ENCODE data around the gene HMCN2.
"Not testable (repeated sequence)": the region's sequence is repeated elsewhere in the genome, so short reads cannot be mapped to it uniquely, and the experiment has no call there.

HMCN2 gene

DNA sequence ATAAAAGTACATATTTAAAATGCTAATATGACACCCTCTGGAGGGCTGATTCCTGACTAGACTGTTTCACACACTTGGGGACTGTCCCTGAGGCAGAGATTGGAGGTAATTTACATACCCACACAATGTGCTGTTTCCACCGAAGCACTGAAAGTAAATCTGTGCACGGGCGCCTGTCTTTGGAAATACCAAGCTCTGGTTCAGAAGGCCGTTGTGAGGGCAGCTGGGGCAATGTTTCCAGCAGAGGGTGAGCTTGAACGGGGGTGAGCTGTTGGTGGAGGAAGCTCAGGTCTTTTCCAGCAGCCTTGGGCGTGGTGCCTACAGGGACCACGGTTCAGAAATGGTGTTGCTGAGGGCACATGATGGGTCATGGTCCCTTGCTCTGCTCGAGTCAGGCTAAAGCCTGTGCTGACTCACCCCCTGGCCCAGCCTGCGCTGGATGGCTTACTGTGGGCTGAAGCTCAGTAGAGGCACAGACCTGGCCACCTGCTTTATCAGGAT lies 25.8 kb upstream of the HMCN2 start:
- peak; percentile 18 for DNase-seq

DNA sequence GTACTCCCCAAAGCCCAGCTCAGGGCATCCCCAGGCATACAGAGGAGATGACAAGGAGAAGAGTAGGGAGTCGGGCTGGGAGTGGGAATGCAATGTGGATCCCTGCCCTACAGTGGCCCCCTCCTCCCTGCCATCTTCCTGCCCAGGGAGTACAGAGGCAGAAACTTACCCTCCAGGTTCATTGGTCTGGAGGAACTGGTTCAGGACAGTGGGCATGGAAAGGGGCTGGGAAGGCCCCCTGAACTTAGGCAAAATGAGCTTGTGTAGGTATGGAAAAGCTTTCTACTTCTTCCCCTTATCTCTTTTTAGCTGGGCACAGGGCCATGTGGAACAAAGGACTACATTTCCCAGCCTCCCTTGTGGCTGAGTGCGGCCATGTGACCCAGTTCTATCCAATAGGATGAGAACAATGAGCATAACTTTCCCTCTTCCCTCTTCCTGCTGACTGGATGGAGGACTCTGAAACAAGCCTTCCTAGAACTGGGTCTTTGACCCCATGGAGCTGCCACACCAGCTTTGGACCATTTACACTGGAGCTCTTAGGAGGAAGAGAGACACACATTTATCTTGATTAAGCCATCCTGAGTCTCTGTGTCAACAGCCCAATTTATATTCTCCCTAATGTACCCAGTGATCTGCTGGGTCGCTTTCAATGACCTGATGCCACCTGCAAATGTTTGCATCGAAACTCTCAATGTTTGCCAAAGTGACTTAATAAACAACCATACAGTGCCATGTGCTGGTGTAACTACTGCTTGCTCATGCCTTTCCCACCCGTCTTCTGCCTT lies 25.0 kb upstream of the HMCN2 start:
- peak; percentile 26 for DNase-seq

DNA sequence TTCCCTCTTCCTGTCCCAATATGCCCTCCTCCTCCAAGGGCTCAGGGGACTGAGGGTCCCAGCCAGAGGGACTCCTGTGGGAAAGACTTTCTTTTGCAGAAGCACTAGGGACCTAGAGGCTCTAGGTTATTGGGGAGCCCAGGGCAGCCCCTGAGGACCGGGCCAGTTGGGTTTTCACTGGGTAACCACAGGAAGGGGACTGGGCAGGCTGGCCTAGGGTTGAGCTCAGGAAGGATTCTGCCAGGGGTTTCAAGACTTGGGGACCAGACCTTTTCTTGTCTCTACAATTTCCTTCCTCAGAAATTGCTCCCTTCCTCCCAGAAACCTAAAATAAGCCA lies 24.4 kb upstream of the HMCN2 start:
- no peak for DNase-seq

DNA sequence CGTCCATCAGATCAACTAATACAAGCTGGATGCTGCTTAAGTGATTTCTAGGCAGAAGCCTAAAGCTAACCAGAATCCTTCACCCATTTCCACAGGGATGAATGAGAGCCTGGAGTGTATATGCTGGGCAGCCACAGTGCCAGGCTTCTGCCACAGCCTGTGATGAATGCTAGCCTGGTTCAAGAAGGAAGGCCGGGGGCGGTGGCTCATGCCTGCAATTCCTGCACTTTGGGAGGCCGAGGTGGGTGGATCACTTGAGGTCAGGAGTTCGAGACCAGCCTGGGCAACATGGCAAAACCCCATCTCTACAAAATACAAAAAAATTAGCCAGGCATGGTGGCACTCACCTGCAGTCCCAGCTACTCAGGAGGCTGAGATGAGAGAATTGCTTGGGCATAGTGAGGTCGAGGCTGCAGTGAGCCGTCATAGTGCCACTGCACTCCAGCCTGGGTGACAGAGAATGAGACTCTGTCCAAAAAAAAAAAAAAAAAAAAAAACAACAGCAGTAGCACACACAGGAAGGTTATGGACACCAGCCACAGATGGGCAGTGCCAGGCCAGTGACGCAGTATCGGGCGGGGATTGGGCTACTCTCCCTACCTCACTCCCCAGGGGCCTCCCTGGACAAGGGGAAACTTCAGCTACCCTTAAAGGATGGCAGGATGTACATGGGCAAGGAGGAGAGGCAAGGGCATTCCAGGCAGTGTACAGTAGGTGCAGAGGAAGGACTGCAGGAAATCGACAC lies 23.1 kb upstream of the HMCN2 start:
- DNase-seq: no peak

DNA sequence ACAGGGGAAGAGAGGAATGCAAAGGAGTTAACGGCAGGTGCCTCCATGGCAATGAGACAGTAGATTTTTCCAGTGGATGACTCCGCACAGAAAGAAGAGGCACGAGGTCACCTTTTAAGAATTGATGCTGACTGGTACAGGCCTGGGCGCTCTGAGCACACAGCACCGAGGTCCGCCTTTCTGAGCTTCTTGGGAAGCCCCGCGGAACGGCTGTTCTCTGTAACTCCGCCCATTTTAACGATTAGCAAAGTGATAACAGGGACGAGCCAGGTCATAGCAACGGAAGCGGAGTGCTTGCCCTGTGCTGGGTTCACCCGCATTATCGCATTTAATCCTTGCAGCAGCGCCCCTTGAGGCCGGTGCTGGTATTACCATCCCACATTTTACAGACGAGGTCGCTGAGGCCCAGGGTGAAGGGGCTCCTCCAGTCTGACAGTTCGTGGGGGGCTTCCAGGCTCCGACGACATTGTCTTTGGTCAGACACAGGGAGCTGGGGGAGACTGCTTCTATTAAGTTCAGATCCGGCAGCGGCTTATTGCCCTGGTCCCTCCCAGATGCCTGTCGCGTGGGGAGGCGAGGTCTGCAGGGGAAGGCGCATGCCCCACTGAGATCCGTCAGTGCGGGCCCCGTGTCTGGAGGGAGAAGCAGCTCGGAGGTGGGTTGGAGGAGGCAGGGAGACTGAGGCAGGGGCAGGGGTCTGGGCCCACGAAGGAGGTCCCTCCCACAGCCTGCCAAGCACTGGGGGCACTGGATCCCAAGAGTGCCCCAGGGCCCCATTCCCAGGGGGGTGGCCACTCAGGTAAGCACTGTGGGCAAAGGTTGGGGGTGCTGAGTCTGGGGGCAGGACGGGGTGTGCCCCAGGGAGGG lies 22.3 kb upstream of the HMCN2 start:
- peak; percentile 43 for DNase-seq

DNA sequence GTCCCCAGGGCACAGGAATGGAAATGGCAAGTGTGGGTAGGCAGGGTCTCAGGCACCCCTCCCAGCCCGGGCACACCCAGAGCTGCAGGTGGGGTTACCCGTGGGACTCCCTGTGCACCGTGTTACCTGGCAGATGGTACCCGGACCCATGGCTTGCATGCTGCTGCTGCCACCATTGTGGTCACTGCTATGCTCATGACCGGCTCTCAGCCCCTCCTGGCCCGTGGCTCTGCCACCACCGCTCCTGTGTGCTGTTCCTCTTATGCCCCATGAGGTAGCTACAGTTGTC lies 21.7 kb upstream of the HMCN2 start:
- DNase-seq: no peak

DNA sequence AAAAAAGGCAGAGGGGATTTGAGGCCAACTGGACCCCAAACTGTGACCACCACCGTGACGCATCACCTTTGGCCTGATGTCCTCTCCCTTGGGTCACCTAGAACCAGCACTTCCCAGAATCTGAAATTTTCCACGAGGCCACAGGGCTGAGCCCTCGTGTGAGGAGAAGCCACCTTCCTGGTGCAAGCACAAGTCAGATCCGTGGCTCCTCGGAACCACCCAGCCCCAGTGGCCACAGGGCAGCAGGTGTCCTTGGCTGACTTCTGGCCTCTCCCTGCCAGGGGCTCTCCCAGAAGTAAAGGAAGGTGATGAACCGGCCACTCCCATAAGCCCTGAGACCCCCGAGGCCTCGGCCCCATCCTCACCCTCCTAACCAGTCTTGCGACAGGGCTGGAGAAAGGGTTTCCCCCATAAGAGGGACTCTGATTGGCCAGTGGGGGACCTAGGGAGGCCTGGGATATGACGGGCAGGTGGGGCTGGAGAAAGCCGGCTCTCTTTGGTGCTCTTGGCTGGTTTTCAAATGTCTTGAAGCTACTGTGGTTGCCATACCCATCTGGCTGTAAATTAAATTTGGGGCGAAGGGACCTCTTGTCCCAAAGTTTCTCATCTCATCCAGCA lies 20.9 kb upstream of the HMCN2 start:
- no peak for DNase-seq

DNA sequence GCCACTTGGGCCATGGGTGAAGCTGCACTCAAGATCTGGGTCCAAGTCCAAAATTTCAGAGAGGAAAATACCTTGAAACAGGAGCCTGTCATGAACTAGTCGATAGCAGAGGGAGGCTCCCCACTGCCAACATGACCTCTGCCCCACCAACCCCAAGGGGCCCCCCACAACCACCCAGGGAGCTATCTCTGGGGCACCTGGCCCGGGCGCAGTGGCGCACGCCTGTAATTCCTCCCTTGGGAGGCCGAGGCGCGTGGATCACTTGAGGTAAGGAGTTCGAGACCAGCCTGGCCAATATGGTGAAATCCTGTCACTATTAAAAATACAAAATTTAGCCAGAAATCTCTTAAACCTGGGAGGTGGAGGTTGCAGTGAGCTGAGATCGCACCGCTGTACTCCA lies 20.1 kb upstream of the HMCN2 start:
- DNase-seq: no peak

DNA sequence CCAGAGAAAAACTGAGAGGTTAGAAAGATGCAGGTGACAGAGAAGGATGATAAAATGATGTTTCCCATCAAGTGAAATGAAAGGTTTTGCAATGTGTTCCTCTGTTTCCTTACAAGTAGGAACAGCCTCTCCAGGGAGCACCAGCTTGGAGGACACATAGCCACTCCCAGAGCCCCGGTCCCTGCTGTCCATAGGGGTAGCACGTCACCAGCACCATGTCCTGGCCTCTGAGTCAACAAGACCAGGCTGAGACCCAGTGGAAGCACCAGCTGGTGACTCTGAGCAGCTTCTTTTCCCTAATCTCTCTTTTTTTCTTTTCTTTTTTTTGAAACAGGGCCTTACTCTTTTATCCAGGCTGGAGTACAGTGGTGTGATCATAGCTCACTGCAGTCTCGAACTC lies 19.4 kb upstream of the HMCN2 start:
- no peak for DNase-seq

DNA sequence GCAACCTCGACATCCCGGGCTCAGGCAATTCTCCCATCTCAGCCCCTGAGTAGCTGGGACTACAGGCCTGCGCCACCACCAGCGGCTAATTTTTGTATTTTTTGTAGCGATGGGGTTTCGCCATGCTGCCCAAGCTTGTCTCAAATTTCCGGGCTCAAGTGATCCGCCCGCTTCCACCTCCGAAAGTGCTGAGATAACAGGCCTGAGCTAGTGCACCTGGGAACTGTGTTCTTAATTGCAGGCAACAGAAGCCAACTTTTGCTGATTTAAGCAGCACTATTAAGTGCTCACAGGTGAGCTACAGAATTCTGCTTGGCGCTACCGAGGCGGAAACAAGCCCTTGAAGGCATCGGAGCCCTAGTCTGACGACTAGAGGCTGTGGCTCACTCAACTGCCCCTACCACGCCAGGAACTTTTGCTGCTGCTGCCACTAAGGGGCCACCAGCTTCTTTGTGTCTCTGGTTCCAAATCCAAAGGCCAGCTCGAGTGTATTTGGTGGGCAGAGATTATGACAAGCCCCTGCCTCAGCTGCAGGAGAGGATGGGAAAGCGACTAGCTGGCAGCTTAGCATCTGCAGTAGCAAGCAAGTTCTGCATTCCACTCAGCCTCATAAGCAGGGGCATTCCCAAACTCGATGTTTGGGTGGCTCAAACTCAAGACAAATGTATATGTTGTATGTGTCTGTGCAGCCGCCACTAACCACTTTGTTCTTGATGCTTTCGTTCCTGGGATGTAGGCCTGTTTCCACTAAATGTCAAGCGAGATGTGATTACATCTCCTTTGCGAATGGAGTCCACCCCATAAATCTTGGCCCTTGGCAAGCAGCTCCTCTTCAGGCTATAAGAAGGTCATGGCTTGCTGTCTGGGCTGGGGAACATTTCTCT lies 10.6 kb upstream of the HMCN2 start:
- DNase-seq: peak; percentile 85

DNA sequence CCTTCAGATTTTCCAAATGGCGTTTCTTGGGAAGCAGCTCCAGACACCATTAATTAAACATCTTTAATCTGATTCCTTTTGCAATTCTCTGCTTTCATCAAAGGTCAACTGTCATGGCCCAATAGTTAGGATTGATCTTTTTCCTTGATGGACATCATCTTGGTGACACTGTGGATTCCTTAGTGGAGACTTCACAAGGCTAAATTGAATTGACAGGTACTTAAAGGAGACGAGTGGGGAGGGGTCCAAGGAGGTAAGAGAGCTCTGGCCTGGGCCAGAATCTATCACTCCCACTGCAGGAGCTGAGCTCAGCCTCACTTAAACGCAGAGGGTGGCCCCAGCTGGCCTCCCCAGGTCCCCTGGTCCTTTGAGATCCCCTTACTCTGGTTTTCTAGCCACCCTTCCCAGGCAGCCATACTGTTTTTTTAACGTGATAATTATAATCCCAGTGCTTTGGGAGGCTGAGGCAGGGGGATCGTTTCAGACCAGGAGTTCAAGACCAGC lies 9.9 kb upstream of the HMCN2 start:
- DNase-seq: no peak

DNA sequence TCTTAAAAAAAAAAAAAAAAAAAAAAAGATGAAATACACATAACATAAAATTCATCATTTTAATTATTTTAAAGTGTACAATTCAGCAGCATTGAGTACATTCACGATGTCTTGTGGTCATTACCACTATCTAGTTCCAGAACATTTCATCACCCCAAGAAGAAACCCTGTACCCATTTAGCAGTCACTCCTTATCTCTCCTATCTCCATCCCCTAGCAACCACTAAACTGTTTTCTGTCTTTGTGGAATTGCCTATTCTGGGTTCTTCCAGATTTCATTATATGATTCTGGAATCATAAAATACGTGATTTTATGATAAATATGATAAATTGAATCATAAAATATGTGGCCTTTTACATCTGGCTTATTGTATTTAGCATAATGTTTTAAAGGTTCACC lies 8.9 kb upstream of the HMCN2 start:
- DNase-seq: no peak

DNA sequence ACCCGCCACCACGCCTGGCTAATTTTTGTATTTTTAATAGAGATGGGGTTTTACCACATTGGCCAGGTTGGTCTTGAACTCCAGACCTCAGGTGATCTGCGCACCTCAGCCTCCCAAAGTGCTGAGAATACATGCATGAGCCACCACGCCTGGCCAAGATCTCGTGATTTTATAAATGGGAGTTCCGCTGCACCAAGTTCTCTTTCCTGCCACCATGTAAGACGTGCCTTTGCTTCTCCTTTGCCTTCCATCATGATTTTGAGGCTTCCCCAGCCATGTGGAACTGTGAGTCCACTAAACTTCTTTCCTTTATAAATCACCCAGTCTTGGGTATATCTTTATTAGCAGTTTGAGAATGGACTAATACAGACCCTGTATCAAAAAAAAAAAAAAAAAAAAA lies 7.4 kb upstream of the HMCN2 start:
- not testable (repeated sequence) for DNase-seq

DNA sequence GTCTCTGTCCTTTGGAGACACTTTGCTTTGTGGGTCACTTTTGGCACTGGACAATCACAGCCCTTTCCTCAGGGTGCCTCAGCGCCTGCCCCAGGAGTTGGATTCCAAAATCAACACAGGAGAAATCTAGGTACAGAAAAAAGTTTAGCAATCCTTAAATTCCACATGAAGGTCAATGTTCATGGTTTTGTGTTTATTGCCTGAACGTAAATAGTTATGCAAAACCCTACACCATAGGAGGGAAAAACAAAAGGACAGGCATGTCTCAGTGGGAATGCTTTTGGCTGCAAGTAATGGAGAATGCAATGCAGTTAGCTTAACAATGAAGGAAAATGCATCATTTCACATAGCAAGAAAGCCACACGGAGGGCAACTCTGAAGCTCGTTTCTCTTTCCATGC lies 6.5 kb upstream of the HMCN2 start:
- DNase-seq: no peak

DNA sequence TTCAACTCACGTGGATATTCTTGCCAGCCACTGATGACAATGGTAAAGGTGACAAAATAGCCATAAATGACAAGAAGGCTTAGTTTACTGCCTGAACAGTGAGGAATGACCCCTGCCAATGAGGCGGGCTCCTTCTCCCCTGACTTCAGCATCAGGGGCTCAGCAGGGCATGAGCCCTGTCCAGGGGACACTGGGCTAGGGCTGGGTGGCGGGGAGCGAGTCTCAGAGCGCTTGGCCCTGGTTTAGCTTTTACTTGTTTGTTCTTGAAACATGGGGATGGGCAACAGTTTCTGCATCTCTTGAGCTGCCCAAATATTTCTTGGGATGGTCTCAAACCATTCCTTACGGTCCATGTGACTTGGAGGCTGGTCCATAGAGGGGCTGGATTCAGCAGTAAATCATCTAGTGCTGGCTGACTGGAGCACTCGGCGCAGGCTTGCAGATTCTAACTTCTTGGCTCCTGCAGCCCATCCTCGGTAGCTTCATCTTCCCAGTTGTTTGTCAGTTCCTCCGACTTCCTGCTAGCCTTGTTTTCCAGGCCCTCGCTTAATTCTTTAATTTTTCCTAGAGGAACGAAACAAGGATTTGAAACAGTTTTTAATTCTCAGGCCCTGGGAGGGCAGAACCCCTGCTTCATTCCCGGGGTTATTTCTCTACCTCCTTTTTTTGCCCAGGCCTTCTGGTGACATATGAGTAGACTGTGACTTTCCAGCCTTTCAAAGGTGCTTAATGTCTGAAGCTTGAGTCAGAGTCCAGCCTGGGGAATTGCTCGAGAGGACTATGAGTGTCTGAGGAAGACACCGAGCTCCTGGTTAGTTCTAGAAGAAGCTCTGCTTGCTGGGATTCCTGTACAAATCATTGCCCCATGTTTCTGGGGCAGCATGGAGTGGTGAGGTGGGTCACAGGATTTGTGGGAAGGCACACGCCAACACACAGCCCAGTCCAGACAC lies 4.5 kb upstream of the HMCN2 start:
- no peak for DNase-seq

DNA sequence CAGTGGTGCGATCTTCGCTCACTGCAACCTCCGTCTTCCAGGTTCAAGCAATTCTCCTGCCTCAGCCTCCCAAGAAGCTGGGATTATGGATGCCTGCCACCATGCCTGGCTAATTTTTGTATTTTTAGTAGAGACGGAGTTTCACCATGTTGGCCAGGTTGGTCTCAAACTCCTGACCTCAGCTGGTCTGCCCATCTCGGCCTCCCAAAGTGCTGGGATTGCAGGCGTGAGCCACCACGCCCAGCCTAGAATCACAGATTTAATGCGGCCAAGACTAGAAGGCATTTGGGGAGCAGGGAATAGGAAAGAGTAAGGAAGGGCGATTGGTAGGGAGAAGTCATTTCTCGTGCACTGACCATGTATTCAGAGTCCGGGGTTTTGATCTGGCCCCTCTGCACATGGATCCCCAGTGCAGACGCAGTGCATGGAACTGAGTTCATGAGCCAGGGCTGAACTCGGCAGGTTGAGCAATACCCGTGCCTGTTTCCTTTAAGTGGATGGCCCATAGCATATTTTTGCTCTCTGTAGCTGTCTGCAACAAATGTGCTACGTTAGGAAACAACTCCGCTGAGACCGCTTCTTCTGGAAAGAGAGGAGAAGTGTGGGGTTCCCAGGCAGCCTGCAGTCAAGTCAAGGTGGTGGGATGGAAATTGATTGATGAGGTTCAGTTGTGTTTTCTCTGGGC lies 3.4 kb upstream of the HMCN2 start:
- DNase-seq: no peak

DNA sequence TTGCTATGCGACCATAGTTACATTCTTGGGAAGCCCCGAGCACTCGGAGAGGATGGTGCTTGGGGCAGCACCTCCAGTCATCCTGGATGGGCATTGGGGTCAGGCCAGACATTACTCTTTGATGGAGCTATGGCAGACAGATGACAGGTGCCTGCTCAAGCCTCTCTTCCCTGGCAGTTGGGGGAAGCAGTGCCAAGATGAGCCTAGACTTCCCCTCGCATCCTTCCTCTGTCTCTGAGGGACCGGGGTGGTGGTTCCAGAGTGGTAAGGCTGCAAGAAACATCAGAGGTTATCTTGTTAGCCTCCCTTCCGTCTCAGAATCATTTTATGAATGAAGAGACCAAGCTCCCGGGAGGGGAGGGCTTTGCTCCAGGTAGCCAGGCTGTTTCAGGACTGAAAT lies 2.8 kb upstream of the HMCN2 start:
- no peak for DNase-seq

DNA sequence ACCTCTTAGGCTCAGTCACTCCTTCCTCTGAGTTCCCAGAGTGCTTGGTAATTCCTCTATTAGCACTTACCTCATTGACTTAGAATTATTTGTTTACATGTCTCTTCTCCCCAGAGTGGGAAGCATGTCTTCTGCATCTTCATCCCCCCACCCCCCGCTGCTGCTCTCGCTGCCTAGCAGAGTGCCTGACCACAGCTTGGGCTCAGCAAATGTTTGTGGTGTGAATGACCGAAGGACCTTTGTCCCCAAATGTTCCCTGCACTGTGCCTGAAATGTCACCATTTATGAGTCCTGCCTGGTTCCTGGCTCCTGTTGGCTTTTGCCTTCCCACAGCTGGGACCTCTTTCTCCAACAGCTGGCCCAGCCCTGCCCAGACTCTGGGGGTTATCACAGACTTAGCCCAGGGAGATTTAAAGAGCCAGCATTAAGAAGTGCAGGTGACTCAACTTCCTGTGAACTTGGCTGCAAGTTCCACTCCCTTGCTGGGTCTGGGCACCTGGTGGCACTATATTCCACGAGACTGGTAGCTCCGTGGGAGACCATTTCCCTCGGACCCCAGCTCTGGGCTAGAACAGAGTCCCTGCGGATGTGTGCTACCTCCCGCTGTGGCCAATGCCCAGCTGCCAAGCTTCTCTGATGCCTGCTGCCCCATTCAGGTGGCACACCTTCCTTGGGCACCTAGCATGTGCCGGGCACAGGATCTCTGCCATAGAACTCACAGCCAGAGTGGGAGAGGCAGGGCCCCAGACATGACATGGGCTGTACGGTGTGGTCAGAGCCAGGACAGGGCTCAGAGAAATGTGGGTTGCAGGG lies 1.8 kb upstream of the HMCN2 start:
- DNase-seq: no peak

Data from DMS79 (cell line).